ENCODE results near the gene NUP188. TPM values are rescaled to one million over a fixed set of nuclear protein-coding genes. Genes with fewer than 3 reads are reported as not detected.

Gene NUP188
- polyA plus RNA-seq, 1 donor (not counting 4 experiments of a cell fraction or from before 2014, with no cell fraction given), result 31.1 TPM

DNA sequence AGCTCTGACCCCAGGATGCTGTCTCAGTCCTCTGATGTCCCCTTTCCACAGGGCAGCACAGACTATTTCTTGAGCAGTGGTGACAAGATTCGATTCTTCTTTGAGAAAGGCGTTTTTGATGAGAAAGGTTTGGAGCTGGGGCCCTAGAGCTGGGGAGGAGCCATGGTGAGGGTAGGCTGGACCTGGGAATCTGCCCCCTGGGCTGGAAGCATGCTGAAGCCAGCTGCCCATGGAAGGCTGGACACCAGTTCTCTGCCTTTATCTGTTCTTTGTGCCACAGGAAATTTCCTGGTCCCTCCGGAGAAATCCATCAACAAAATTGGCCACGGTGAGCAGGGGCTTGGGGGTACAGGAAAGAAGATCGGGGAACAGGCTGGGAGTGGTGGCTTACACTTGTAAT is 13.8 kb upstream of the NUP188 start:
- Histone ChIP-seq H2AFZ (ENCODE audit: control insufficient read depth, low read length) (no peak overlapping the region), H3K9me3 (ENCODE audit: control insufficient read depth, low read depth, low read length) (no peaks in the 10 kb centered on the region), H3K4me2 (ENCODE audit: control insufficient read depth, extremely low read depth, insufficient read depth, low read depth, low read length) (no peak overlapping the region), H3K36me3 (ENCODE audit: control insufficient read depth in 2 of 2, extremely low read depth in 1 of 2, insufficient read depth in 2 of 2, low read length in 2 of 2) (no peaks in the 10 kb centered on the region), H4K20me1 (ENCODE audit: control insufficient read depth, extremely low read depth, insufficient read depth, low read length) (no peaks in the 10 kb centered on the region), H3K4me1 (ENCODE audit: control insufficient read depth, extremely low read depth, insufficient read depth, low read length) (peaks cover 15% of the 10 kb centered on the region), H3K9me1 (ENCODE audit: control insufficient read depth, extremely low read depth, insufficient read depth, low read length) (no peaks in the 10 kb centered on the region), H3K9ac (ENCODE audit: control insufficient read depth, extremely low read depth, insufficient read depth, low read length) (no peak overlapping the region), H3K79me2 (ENCODE audit: control insufficient read depth, insufficient read depth, low read length) (no peaks in the 10 kb centered on the region), H3K27ac (ENCODE audit: control insufficient read depth, insufficient read depth, low read length) (no peak overlapping the region), H3K27me3 (ENCODE audit: control insufficient read depth, extremely low read depth, insufficient read depth, low read length) (no peaks in the 10 kb centered on the region), H3K4me3 (ENCODE audit: control insufficient read depth in 2 of 3, extremely low read depth in 1 of 3, insufficient read depth in 2 of 3, low read depth in 1 of 3, low read length in 3 of 3) (no peak overlapping the region)
- dilution Hi-C loops (cut with MboI; ENCODE audit: extremely low pct_ligation_motif_present, low sequenced_read_pairs), result no loop called here
- FAIRE-seq, result no peak
- DNase-seq (ENCODE audit: low read depth, low spot score), result no peak
- TF ChIP-seq, protein P1, sequence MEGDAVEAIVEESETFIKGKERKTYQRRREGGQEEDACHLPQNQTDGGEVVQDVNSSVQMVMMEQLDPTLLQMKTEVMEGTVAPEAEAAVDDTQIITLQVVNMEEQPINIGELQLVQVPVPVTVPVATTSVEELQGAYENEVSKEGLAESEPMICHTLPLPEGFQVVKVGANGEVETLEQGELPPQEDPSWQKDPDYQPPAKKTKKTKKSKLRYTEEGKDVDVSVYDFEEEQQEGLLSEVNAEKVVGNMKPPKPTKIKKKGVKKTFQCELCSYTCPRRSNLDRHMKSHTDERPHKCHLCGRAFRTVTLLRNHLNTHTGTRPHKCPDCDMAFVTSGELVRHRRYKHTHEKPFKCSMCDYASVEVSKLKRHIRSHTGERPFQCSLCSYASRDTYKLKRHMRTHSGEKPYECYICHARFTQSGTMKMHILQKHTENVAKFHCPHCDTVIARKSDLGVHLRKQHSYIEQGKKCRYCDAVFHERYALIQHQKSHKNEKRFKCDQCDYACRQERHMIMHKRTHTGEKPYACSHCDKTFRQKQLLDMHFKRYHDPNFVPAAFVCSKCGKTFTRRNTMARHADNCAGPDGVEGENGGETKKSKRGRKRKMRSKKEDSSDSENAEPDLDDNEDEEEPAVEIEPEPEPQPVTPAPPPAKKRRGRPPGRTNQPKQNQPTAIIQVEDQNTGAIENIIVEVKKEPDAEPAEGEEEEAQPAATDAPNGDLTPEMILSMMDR (optimal IDR thresholded peaks at IDR 0.05 in 1 of 3, IDR thresholded peaks at IDR 0.05 in 1 of 3, conservative IDR thresholded peaks at IDR 0.05 in 1 of 3; ENCODE audit: extremely low read depth in 1 of 3, insufficient read depth in 2 of 3, low read length in 3 of 3), result no peak
- TF ChIP-seq EZH2 (IDR thresholded peaks at IDR 0.05; ENCODE audit: low read length), result no peak

DNA sequence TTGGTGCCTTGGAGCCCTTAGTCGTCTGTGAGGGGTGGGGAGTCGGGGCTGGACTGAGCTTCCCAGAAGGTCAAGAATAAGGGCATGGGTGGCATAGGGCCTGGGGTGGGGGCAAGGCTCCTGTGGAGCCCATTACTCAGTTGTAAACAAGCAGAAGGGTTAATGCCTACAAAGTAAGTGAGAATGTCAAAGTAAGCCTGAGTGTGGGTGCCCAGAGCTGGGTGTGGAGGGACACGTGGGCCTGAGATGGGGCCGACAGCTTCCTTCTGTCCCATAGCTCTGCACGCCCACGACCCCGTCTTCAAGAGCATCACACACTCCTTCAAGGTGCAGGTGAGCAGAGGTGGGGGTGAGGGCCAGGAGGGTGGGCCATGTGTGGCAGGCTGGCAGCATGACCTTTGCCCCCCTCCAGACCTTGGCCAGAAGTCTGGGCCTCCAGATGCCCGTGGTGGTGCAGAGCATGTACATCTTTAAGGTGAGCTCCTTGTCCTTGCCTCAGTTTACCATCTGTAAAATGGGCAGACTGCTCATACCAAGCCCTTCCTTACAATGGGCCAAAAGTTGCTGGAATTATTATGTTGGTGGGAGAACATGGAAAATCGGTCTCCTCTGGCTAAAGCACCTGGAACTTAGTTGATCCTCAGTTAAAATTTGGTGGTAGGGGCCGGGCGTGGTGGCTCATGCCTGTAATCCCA is 11.2 kb upstream of the NUP188 start:
- no peaks in the 10 kb centered on the region for H4K20me1 ChIP-seq (ENCODE audit: control insufficient read depth, extremely low read depth, insufficient read depth, low read length)
- H2AFZ ChIP-seq (ENCODE audit: control insufficient read depth, low read length), result no peak overlapping the region
- H3K79me2 ChIP-seq (ENCODE audit: control insufficient read depth, insufficient read depth, low read length), result no peaks in the 10 kb centered on the region
- H3K36me3 ChIP-seq (ENCODE audit: control insufficient read depth in 2 of 2, extremely low read depth in 1 of 2, insufficient read depth in 2 of 2, low read length in 2 of 2), result no peaks in the 10 kb centered on the region
- H3K4me2 ChIP-seq (ENCODE audit: control insufficient read depth, extremely low read depth, insufficient read depth, low read depth, low read length), result no peak overlapping the region
- H3K9me3 ChIP-seq (ENCODE audit: control insufficient read depth, low read depth, low read length), result no peaks in the 10 kb centered on the region
- no peak overlapping the region for H3K9ac ChIP-seq (ENCODE audit: control insufficient read depth, extremely low read depth, insufficient read depth, low read length)
- TF ChIP-seq EZH2 (IDR thresholded peaks at IDR 0.05; ENCODE audit: low read length), result no peak
- TF ChIP-seq, protein P1 (optimal IDR thresholded peaks at IDR 0.05 in 1 of 3, IDR thresholded peaks at IDR 0.05 in 1 of 3, conservative IDR thresholded peaks at IDR 0.05 in 1 of 3; ENCODE audit: extremely low read depth in 1 of 3, insufficient read depth in 2 of 3, low read length in 3 of 3), result no peak
- DNase-seq (ENCODE audit: low read depth, low spot score) (no peak), FAIRE-seq (no peak)
- no peak overlapping the region for H3K27ac ChIP-seq (ENCODE audit: control insufficient read depth, insufficient read depth, low read length)
- H3K4me1 ChIP-seq (ENCODE audit: control insufficient read depth, extremely low read depth, insufficient read depth, low read length), result peaks cover 8% of the 10 kb centered on the region
- H3K4me3 ChIP-seq (ENCODE audit: control insufficient read depth in 2 of 3, extremely low read depth in 1 of 3, insufficient read depth in 2 of 3, low read depth in 1 of 3, low read length in 3 of 3), result no peak overlapping the region
- dilution Hi-C loops (cut with MboI; ENCODE audit: extremely low pct_ligation_motif_present, low sequenced_read_pairs), result no loop called here
- H3K27me3 ChIP-seq (ENCODE audit: control insufficient read depth, extremely low read depth, insufficient read depth, low read length), result no peaks in the 10 kb centered on the region
- H3K9me1 ChIP-seq (ENCODE audit: control insufficient read depth, extremely low read depth, insufficient read depth, low read length), result no peaks in the 10 kb centered on the region
